DND-41 (cell line): ENCODE data around the gene BLCAP.

Source experiments
- EZH2 ChIP-seq: IDR thresholded peaks from 3 replicates; pipeline ENCODE4 v1.6.1; 2012; ENCODE audit warnings: borderline replicate concordance, low read depth, mild to moderate bottlenecking, moderate library complexity, low read length, inconsistent platforms; ENCODE audit not compliant: severe bottlenecking
- TF ChIP-seq, protein P1 (sequence below): IDR thresholded peaks from 2 replicates; pipeline ENCODE4 v1.5.1; 2012; ENCODE audit warnings: borderline replicate concordance, low read length, moderate library complexity, mild to moderate bottlenecking; ENCODE audit not compliant: poor library complexity, severe bottlenecking; ENCODE audit errors: extremely low read depth

DNA sequence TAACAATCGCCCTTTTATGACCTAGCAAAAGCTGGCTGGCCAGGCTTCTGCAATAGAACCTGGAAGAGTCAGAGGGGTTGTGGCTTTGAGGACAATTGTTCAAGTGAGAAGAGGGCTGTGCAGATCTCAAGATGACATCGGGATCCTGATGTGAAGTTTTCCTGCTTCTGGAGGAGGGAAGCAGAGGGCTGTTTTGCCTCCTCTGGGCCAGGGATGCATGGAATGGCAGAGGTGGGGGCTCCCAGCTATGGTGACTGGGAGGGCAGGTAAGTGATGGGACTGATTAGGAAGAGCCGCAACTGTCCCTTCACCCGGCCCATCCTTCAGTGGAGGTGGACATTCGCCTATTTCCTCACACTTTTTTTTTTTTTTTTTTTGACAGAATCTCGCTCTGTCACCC lies 43.4 kb upstream of the BLCAP start:
- TF ChIP-seq, protein P1, sequence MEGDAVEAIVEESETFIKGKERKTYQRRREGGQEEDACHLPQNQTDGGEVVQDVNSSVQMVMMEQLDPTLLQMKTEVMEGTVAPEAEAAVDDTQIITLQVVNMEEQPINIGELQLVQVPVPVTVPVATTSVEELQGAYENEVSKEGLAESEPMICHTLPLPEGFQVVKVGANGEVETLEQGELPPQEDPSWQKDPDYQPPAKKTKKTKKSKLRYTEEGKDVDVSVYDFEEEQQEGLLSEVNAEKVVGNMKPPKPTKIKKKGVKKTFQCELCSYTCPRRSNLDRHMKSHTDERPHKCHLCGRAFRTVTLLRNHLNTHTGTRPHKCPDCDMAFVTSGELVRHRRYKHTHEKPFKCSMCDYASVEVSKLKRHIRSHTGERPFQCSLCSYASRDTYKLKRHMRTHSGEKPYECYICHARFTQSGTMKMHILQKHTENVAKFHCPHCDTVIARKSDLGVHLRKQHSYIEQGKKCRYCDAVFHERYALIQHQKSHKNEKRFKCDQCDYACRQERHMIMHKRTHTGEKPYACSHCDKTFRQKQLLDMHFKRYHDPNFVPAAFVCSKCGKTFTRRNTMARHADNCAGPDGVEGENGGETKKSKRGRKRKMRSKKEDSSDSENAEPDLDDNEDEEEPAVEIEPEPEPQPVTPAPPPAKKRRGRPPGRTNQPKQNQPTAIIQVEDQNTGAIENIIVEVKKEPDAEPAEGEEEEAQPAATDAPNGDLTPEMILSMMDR, result no peak
- no peak for TF ChIP-seq EZH2
